Measurements from ENCODE around the gene ELMO2.

DNA sequence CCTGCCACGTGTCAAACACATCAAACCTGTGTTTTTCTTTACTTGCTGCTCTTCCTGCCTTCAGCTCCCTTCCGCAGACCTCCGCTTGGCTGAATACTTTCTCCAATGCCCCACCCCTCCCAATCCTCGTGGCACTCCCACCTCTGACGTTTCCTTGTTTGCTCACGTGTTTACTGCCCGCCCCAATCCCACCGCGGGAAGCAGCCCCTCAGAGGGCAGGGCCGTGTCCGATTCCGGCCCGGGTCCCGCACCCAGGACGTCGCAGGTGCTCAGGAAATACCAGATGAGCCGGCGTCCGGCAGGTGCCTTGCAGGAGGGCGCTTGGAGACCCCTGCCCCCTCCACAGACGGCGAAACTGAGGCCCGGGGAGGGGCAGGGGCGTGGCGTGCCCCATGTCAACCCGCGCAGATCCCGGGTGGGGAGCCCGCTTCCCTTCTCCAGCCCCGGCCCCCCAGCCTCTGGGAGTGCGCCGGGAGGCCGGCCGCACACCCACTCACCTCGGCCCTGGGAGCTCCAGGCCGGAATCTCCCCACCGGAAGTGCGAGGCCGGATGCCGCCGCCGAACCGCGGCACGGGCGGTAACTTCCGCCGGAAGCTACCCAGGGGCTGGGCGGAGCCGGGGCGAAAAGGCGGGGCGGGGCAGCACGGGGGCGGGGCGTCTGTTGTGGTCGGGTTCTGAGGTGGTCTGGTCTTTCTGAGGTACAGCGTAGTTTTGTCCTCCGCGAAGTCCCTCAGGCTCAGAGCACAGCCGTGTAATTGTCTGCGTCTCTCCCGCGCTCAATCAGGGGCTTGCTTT, 42.3 kb downstream of the ELMO2 start:
- TF ChIP-seq EP300 (IDR thresholded peaks at IDR 0.05): no peak
- TF ChIP-seq, protein P1, sequence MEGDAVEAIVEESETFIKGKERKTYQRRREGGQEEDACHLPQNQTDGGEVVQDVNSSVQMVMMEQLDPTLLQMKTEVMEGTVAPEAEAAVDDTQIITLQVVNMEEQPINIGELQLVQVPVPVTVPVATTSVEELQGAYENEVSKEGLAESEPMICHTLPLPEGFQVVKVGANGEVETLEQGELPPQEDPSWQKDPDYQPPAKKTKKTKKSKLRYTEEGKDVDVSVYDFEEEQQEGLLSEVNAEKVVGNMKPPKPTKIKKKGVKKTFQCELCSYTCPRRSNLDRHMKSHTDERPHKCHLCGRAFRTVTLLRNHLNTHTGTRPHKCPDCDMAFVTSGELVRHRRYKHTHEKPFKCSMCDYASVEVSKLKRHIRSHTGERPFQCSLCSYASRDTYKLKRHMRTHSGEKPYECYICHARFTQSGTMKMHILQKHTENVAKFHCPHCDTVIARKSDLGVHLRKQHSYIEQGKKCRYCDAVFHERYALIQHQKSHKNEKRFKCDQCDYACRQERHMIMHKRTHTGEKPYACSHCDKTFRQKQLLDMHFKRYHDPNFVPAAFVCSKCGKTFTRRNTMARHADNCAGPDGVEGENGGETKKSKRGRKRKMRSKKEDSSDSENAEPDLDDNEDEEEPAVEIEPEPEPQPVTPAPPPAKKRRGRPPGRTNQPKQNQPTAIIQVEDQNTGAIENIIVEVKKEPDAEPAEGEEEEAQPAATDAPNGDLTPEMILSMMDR (IDR thresholded peaks at IDR 0.05): no peak
